Activated naive CD8-positive, alpha-beta T cell (primary cell): Measurements from ENCODE around the gene SMYD5.

Experiments used
- H3K27ac Mint-ChIP-seq: one replicate; pipeline ENCODE4 v1.8.0; 2021; ENCODE audit warnings: mixed read lengths
- H3K27me3 Mint-ChIP-seq: one replicate; pipeline ENCODE4 v1.8.0; 2021; ENCODE audit warnings: mixed read lengths
- H3K36me3 Mint-ChIP-seq: one replicate; pipeline ENCODE4 v1.8.0; 2021; ENCODE audit warnings: mixed read lengths
- H3K4me1 Mint-ChIP-seq: one replicate; pipeline ENCODE4 v1.8.0; 2021; ENCODE audit warnings: low read depth, mixed read lengths
- H3K4me3 Mint-ChIP-seq: one replicate; pipeline ENCODE4 v1.8.0; 2021; ENCODE audit warnings: mild to moderate bottlenecking, mixed read lengths
- H3K9me3 Mint-ChIP-seq: one replicate; pipeline ENCODE4 v1.8.0; 2021; ENCODE audit warnings: low read depth, mixed read lengths

The SMYD5 gene

DNA sequence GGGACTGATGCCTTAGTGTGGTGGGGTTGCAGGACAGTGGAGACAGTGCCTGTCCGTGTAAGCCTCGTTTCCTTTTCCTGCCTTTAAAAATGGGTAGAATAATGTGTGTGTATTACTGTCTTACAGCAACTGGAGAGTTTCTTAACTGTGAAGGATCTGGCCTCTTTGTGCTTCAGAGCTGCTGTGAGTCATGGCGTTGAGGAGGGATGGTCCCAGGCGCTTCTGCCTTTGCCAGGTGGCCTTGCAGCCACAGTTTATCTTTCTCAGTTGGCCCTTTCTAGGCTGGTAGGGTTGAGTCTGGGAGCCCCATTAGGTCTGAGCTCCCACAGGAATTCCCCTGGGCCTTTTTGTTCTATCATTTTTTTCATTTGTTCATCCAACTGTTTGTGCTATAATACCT, 9.8 kb downstream of the SMYD5 start:
- H3K9me3 Mint-ChIP-seq: no peaks in the 10 kb centered on the region
- H3K36me3 Mint-ChIP-seq: peaks cover 2% of the 10 kb centered on the region

DNA sequence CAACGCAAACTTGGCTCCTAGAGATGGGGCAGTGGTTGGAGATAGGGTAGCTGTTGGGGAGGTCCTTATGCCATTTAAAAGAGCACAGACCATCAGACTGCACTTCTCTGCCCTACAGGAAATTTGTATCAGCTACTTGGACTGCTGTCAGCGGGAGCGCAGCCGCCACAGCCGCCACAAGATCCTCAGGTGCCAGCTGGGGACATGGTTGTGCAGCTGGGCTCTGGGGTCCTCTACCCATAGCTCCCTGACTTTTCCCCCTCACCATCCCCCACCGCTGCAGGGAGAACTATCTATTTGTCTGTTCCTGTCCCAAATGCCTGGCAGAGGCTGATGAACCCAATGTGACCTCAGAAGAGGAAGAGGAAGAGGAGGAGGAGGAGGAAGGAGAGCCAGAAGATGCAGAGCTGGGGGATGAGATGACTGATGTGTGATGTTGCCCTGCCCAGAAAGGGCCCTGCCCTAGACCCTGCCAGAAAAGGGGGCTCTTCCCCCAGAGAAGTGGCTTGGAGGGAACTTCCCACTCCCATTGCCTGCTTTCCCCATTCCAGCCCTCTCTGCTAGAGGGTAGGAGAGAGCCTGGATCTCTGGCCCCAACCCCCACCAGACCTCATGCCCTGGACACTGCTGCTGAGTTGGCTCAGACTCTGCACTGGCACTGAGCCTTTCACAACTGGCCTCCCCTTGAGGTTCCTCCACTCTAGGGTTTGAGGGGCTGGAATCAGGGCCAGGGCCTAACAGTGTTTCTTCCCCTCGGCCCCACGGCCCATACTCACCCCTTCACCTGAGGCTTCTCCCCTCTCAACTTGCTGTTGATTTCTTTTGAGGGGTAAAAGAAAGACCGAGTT, 11.7 kb downstream of the SMYD5 start:
- Mint-ChIP-seq H3K9me3 (no peaks in the 10 kb centered on the region), H3K4me3 (no peak overlapping the region), H3K4me1 (no peaks in the 10 kb centered on the region), H3K27ac (no peak overlapping the region), H3K27me3 (no peaks in the 10 kb centered on the region), H3K36me3 (peaks cover 2% of the 10 kb centered on the region)

More for the DNA sequence above, 9.8 kb downstream of the SMYD5 start:
- Mint-ChIP-seq H3K27ac (peak overlapping the region; percentile 36), H3K4me1 (no peaks in the 10 kb centered on the region), H3K4me3 (no peak overlapping the region), H3K27me3 (no peaks in the 10 kb centered on the region)

DNA sequence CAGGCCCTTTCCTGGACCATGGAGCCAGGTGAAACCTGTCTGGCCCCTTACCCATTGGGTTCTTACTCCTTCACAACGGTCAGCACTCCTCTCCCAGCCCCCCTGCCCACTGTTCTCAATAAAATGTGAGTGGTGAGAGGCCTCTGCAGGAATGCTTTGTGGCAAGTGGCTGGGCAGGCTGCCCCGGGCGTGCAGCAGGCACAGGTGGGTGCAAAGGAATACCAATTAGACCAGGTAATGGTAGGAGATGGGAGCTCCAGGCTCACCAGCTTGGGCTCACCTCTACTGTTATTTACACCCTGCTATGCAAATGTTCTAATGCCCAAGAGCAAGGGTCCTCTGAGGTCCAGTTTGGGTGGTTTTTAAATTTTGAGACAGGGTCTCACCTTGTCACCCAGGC, 13.0 kb downstream of the SMYD5 start:
- Mint-ChIP-seq H3K36me3 (no peaks in the 10 kb centered on the region), H3K27me3 (no peaks in the 10 kb centered on the region), H3K4me1 (no peaks in the 10 kb centered on the region), H3K27ac (no peak overlapping the region), H3K9me3 (no peaks in the 10 kb centered on the region), H3K4me3 (no peak overlapping the region)

DNA sequence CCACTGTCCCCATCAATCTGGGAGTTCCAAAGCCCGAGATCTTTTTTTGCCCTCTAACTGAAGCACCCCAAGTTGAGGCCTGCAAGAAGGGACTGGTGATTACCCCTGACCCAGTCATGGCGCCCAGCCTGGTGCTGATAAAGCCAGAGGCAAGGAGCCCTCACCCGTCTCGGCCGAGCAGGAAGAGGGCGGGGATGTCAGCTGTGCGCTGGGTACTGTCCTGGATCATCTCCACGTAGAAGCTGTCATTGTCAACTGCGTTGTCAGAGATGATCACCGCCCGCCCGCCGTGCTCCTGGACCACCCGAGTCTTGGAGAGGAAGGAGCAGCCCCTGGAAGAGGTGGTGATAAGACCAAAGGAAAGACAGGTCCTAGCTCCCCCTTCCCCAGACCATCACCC, 14.6 kb downstream of the SMYD5 start:
- no peak overlapping the region for H3K27ac Mint-ChIP-seq
- no peaks in the 10 kb centered on the region for H3K9me3 Mint-ChIP-seq
- no peaks in the 10 kb centered on the region for H3K27me3 Mint-ChIP-seq
- H3K4me3 Mint-ChIP-seq: no peak overlapping the region
- peaks cover 6% of the 10 kb centered on the region for H3K4me1 Mint-ChIP-seq
- no peaks in the 10 kb centered on the region for H3K36me3 Mint-ChIP-seq

DNA sequence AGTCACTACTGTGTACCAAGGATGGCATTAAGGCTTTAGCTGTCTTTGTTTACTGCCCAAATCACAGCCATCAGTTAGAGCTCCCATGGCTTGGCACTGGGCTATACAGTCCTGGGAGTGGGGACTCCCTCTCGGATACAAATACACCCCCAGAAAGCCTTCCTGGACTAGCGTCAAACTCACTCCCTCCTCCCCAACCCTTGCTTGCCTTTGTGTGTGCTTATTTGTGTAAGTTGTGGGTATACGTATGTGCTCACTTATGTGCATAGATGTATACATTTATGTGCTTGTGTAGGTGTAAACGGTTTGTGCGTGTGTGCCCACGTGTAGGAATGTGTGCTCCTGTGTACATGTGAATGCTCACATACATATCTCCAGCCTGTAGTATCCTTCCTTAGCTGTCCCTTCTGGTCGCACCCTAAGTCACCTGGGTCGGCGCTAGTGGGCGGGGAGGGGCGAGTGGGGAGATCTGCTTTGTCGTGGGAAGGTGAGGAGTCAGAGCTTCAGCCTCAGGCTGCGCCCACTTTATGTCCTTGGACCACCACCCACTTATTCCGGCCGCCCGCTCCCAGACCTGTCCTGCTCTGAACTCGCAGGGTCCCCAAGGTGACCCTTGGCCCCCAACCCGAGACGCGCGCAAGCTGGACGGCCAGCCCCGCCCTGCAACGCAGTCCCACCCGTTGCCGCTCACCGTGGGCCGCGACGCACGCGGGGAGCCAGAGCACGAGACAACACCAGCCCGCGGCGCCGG, 18.5 kb downstream of the SMYD5 start:
- Mint-ChIP-seq H3K4me3 (peak overlapping the region; percentile 100), H3K36me3 (peaks cover 11% of the 10 kb centered on the region), H3K27me3 (no peaks in the 10 kb centered on the region), H3K4me1 (peaks cover 27% of the 10 kb centered on the region), H3K27ac (peak overlapping the region; percentile 97), H3K9me3 (no peaks in the 10 kb centered on the region)

DNA sequence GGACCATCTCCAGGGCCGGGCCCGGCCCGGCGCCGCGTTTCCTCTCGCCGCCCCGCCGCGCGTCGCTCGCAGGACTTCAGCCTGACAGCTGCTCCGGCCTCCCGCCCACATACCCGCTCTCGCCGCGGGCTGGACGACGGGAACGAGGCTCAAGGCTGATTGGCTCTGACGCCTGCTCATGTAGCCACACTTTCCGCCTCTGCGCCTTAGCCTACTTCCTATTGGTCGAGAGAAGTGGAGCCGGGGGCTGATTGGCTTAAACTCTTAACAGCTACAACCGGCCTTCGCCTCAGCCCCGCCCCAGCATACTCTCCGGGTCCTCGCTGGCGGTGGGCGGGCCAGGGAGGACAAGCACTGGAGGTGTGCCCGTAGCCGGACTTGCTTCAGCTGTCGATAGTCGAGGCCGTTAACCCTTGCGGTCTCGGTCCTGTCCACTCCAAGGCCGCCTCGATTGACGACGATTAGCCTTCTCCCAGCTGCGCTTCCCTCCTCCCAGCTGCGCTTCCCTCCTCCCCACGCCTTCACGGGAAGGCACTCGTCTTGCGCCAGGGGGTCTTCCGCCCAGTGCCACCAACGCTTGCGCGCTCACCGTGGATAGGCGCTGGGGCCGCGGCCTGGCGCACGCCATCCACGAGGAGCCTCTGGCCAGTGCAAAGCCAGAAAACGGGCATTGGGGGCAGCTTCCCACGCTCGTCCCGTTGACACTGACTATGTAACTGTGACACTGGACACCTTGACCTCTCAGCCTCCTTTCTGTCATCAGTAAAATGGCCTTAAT, 19.3 kb downstream of the SMYD5 start, which contains the start of gene PRADC1:
TSS of gene PRADC1 (minus strand) at position 86 of the 778 bp plus-strand sequence. CDS start at position 7, 79 bp downstream.
- Mint-ChIP-seq H3K27me3 (no peaks in the 10 kb centered on the region), H3K36me3 (peaks cover 11% of the 10 kb centered on the region), H3K27ac (peak within 1 kb of the TSS; percentile 97), H3K4me3 (peak within 1 kb of the TSS; percentile 100), H3K4me1 (peaks cover 31% of the 10 kb centered on the region), H3K9me3 (no peaks in the 10 kb centered on the region)

DNA sequence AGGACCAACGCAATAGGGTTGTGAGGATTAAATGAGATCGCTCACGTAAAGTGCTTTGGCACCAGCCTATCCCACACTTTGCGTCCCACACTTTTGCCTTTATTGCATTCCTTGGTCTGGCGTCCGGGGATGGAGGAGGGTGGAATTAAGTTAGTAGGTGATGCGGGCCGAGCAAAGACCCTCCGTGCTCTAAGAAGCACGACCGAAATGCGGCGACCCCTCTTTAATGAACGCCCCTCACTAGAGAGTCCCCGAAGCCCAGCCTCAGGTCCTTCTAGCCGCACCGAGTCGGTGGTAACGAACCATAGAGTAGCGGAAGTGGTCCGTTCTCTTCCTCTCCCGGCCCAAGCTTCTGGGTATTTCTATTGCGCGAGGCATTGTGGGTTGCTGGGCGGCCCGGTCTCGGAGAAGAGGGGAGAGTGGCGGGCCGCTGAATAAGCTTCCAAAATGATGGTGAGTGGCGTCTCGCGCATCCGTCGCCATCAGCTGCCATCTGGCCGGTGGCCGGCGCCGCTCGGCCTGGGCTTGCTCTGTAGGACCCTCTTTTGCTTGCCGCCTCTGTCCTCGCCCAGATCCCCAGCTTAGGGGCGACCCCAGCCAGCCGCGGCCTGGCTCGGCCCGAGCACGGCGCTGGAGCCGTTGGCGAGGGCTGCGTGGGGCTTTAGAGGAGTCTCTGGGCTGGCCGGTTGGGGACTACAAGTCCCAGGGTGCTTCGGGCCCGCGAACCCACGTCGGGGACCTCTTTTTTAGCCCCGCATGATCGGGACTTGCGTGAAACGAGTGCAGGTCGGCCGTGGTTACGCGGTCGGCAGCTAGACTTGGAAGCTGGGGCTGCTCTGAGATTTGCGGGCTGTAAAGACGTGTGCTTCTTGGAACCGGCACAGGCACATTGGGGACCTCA, 20.1 kb downstream of the SMYD5 start, which contains the start of gene CCT7:
TSS of gene CCT7 (plus strand) at position 377 of the 901 bp plus-strand sequence. CDS start at position 448, 71 bp downstream.
- peaks cover 39% of the 10 kb centered on the region for H3K4me1 Mint-ChIP-seq
- H3K36me3 Mint-ChIP-seq: peaks cover 11% of the 10 kb centered on the region
- no peaks in the 10 kb centered on the region for H3K9me3 Mint-ChIP-seq
- peak within 1 kb of the TSS; percentile 97 for H3K27ac Mint-ChIP-seq
- H3K4me3 Mint-ChIP-seq: peak within 1 kb of the TSS; percentile 100
- H3K27me3 Mint-ChIP-seq: no peaks in the 10 kb centered on the region

DNA sequence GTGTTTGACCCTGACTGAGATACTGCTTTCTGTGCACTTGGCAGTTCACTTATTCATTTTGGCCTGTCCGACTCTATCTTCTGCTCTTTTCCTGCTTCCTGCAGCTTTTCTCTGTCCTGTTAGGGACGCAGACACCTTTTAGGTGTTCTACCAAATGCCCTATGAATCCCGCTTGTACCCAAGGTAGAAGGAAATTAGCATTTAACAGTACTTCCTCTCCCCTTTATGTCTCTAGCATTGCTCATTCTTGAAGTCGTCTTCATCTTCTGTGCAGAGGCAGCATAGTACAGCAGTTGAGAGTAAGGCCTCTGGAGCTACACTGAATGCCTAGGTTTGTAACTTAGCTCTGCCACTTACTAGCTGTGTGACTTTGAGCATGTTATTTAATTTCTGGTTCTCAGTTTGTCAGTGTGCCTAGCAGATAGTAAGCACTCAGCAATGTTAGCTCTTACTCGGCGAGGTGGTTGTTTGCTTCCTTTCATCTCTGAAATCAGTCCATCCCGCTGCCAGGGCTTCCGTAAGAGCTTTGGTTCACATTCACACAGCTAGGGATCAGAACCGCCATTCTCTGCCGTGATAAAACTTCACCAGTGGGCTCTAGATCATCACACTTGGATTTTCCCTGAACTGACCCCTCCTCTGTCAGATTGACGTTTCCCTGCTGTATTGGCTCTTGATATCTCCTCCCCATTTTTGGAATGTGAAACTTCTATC, 21.4 kb downstream of the SMYD5 start:
- Mint-ChIP-seq H3K4me3 (peak overlapping the region; percentile 100), H3K27ac (peak overlapping the region; percentile 97), H3K27me3 (no peaks in the 10 kb centered on the region), H3K9me3 (no peaks in the 10 kb centered on the region), H3K36me3 (peaks cover 11% of the 10 kb centered on the region), H3K4me1 (peaks cover 45% of the 10 kb centered on the region)

DNA sequence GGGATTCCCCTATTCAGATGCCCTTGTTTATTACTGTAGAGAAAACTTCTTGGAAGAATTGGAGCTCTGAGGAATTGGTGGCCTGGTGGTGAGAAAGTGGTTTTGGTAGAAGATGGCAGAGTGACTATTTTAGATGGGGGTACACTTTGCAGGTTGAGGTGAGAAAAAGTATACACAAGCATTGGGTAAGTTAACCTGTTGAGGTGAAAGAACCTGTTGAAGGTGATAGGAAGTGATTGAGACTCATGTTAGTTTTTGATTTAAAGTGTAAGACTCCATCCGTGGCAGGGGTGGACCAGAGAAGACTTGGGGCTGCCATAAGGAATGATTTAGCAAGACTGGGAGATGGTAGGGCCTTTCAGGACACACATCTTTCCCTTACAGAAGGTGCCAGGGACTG, 23.1 kb downstream of the SMYD5 start:
- Mint-ChIP-seq H3K4me1 (peaks cover 45% of the 10 kb centered on the region), H3K9me3 (no peaks in the 10 kb centered on the region), H3K36me3 (peaks cover 11% of the 10 kb centered on the region), H3K4me3 (peak overlapping the region; percentile 100), H3K27ac (peak overlapping the region; percentile 16), H3K27me3 (no peaks in the 10 kb centered on the region)

DNA sequence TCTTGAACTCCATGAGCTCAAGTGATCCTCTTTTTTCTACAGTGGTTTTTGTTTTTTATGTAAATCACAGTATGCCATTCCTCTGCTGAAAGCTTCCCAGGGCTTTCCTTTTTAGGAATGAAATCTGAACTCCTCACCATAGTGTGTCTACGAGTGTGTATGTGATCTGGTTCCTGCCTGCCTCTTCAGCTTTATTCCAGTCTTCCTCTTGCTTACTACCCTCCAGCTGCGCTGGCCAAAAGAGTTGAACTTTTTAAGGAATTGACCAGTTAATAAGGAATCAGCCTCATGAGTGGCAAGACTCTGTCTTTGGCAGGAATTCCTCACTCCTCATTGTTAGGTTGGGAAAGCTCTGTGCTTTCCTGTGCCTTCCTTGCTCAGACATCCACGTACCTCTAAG, 24.1 kb downstream of the SMYD5 start:
- Mint-ChIP-seq H3K36me3 (peaks cover 11% of the 10 kb centered on the region), H3K4me1 (peaks cover 39% of the 10 kb centered on the region), H3K27ac (no peak overlapping the region), H3K27me3 (no peaks in the 10 kb centered on the region), H3K9me3 (no peaks in the 10 kb centered on the region), H3K4me3 (peak overlapping the region; percentile 35)

DNA sequence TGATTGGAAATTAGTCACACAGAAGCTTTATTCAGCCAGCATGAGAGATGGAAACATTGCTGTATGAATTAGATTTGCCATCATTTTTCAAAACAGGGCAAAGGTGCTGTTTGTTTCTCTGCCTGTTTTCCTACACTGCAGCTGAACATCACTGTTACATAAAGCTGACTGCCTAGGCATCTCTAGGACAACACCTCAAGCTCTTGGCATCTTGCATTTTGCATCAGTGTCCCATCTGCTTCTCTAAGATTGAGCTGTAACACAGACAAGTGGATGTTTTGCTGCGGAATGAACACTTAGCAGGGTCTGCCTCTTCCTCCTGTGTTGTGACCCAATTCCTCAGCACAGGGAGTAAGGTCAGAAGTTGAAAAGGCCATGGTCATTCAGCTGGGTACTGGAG, 24.9 kb downstream of the SMYD5 start:
- peaks cover 42% of the 10 kb centered on the region for H3K4me1 Mint-ChIP-seq
- H3K9me3 Mint-ChIP-seq: no peaks in the 10 kb centered on the region
- H3K36me3 Mint-ChIP-seq: peaks cover 11% of the 10 kb centered on the region
- H3K27ac Mint-ChIP-seq: peak overlapping the region; percentile 16
- no peak overlapping the region for H3K4me3 Mint-ChIP-seq
- no peaks in the 10 kb centered on the region for H3K27me3 Mint-ChIP-seq

DNA sequence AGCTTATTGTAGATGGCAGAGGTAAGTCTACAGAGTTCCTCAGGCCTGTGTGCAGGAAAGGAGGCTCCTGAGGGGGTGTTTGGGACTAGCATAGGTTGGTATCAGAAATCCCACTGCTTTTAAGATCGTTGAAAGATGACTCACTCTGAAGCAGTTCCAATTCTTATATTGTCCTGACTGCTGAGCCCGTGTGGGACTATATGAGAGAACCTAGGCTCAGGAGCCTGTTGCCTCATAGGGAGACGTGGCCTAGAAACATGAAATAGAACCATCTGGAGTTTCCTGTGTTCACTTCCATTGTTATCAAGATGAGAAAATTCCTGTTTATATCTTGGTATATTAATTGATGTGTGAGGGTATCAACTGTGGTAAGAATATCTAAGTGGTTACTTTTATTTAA, 25.7 kb downstream of the SMYD5 start:
- H3K4me1 Mint-ChIP-seq: peaks cover 45% of the 10 kb centered on the region
- no peaks in the 10 kb centered on the region for H3K27me3 Mint-ChIP-seq
- H3K4me3 Mint-ChIP-seq: no peak overlapping the region
- peak overlapping the region; percentile 22 for H3K27ac Mint-ChIP-seq
- H3K9me3 Mint-ChIP-seq: no peaks in the 10 kb centered on the region
- H3K36me3 Mint-ChIP-seq: peaks cover 11% of the 10 kb centered on the region

DNA sequence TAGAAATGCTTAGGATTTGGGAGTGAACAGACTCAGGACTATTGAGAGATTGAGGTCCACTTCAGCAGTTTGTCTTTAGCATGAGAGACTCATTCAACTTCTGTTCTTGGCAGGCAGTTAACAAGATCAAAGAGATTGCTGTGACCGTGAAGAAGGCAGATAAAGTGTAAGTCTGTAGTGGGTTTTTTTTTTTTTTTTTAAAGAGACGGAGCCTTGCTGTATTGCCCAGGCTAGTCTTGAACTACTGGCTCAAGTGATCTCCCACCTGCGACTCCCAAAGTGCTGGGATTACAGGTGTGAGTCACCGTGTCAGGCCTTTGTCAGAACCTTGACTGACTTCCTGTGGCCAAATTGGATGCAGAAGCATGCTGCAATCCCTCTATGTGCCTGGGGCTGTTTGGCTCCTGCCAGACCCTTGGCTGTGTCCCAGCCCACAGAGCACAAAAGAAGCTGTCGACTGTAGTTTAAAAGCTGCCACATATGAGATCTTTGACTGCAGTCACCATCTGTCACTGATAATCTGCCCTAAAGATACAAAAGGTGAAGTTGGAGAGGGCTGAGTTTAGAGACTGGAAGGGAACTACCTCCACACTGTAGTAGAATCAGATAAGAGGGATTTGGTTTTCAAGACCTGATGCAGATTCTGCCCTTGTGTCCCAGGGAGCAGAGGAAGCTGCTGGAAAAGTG, 30.0 kb downstream of the SMYD5 start:
- no peak overlapping the region for H3K4me3 Mint-ChIP-seq
- no peaks in the 10 kb centered on the region for H3K9me3 Mint-ChIP-seq
- peak overlapping the region; percentile 61 for H3K27ac Mint-ChIP-seq
- peaks cover 4% of the 10 kb centered on the region for H3K36me3 Mint-ChIP-seq
- no peaks in the 10 kb centered on the region for H3K27me3 Mint-ChIP-seq
- peaks cover 21% of the 10 kb centered on the region for H3K4me1 Mint-ChIP-seq
